Cardiac fibroblast (primary cell): ENCODE results near the gene TRAF6.

ENCODE experiments used
- DNase-seq, 2 donors: peaks; one replicate each; pipeline versions ENCODE4 v3.0.0 to v3.0.0-alpha.2; 2010; ENCODE audit warnings: low read depth in 2 of 2
- H3K4me3 ChIP-seq, 2 donors: replicated peaks in 1 of 2; 1 replicate in 1 of 2; 2 replicates in 1 of 2; pipeline ENCODE4 v1.5.1; 2011; ENCODE audit warnings: low read depth in 2 of 2, low read length in 2 of 2, mild to moderate bottlenecking in 2 of 2, moderate library complexity in 1 of 2
- CTCF ChIP-seq: IDR thresholded peaks from one replicate; pipeline ENCODE4 v1.5.1; 2011; ENCODE audit warnings: low read depth, mild to moderate bottlenecking, low read length, inconsistent platforms

The TRAF6 gene

GRCh38 chr11:36449561-36450096 is 60.4 kb downstream of the TRAF6 start:
- H3K4me3 ChIP-seq, result no peak overlapping the region
- TF ChIP-seq CTCF, result no peak

GRCh38 chr11:36447947-36448346 is 62.1 kb downstream of the TRAF6 start:
- DNase-seq, result no peak
- no peak for TF ChIP-seq CTCF
- no peak overlapping the region for H3K4me3 ChIP-seq

More at GRCh38 chr11:36449561-36450096, 60.4 kb downstream of the TRAF6 start:
- DNase-seq, result peak in 1 of 2 donors; percentile 31

- peak in 1 of 2 donors; percentile 42 for DNase-seq
Observed at GRCh38 chr11:36447514-36447913, 62.6 kb downstream of the TRAF6 start.

GRCh38 chr11:36446135-36446534 is 63.9 kb downstream of the TRAF6 start:
- H3K4me3 ChIP-seq, result no peak overlapping the region
- DNase-seq, result no peak
- TF ChIP-seq CTCF, result no peak

More at GRCh38 chr11:36447514-36447913, 62.6 kb downstream of the TRAF6 start:
- no peak overlapping the region for H3K4me3 ChIP-seq
- no peak for TF ChIP-seq CTCF

- no peak for TF ChIP-seq CTCF
- no peak overlapping the region for H3K4me3 ChIP-seq
- no peak for DNase-seq
Observed at GRCh38 chr11:36443661-36444060, 66.4 kb downstream of the TRAF6 start.

- H3K4me3 ChIP-seq, result no peak overlapping the region
- no peak for TF ChIP-seq CTCF
- DNase-seq, result no peak
Observed at GRCh38 chr11:36441610-36442208, 68.4 kb downstream of the TRAF6 start.

GRCh38 chr11:36438126-36438525 is 71.9 kb downstream of the TRAF6 start:
- DNase-seq, result no peak
- H3K4me3 ChIP-seq, result no peak overlapping the region
- no peak for TF ChIP-seq CTCF
